Activated T-helper 9 cell treated with anti-CD3 and anti-CD28 coated beads, Interleukin-2, amount 50 U/mL, for 16 hours (primary cell): Measurements from ENCODE around the gene APOC4.
"Not testable (repeated sequence)": the region's sequence is repeated elsewhere in the genome, so short reads cannot be mapped to it uniquely, and the experiment has no call there.

ENCODE experiments used
- DNase-seq: peaks from one replicate; pipeline ENCODE4 v3.0.0-alpha.2; 2020; ENCODE audit warnings: low read depth

Gene APOC4

DNA sequence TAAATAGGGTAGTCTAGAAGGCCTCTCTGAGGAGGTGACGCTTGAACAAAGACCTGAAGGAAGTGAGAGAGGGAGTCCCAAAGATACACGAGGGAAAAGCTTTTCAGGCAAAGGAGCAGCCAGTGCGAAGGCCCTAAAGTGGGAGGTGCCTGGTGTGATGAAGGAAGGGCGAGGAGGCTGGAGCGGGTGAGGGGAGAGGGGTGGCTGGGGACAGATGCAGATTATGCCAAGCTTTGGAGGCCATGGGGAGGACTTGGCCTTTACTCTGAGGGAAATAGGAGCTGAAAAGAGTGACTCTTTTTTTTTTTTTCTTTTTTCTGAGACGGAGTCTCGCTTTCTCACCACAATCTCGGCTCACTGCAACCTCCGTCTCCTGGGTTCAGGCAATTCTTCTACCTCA is 16.1 kb downstream of the APOC4 start:
- no peak for DNase-seq

DNA sequence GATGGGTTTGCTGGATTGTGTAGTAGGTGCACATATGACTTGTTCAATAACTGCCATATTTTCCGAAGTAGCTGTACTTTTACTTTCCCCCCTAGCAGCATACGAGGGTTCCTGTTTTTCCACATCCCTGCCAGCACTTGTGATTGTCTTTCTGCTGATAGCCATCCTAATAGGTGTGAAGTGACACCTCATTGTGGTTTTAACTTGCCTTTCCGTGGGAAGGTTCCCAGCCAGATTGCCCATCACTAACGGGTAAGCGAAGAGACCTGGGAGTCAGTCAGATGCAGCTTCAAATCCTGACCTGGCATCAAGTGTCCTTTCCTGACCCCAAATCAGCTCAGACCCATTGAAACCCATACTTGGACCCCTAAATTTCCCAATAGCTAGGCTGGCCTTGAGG is 17.7 kb downstream of the APOC4 start:
- DNase-seq = no peak

DNA sequence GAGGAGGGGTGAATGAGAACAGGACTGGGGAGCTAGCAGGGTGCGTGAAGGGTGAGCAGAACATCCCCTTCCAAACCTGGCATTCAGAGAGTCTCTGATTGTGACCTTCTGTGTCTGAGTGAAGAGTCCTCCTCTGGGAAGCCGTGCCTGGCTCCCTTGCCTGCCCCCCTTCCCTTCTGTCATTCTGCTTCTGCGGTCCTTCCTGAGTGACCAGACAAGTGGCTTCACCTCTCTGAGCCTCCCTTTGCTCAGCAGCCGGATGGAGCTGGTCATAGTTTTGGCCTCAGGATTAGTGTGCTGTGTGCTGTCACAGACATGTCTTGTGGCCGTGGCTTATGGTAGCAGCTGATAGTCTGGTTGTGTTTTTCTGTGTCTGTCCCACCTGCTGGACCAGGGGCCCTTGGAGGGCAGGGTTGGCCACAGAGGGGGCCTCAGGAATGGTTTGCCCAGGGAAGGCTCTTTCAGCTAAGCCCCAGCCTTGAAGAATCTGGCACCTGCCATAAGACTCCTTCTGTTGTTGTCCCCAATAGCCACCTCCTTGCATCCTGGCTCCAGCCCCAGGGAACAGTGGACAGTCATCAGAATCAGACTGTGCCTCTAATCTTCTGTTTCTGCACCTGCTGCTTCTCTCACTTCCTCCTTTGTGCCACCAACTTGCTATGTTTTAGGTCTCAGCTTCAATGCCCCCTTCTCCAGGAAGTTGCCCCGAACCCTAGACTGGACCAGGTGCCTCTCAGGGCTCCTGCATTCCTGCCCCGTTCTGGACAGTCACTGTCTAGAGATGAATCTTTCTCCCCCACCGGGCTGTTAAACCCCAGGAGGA is 19.1 kb downstream of the APOC4 start:
- no peak for DNase-seq

DNA sequence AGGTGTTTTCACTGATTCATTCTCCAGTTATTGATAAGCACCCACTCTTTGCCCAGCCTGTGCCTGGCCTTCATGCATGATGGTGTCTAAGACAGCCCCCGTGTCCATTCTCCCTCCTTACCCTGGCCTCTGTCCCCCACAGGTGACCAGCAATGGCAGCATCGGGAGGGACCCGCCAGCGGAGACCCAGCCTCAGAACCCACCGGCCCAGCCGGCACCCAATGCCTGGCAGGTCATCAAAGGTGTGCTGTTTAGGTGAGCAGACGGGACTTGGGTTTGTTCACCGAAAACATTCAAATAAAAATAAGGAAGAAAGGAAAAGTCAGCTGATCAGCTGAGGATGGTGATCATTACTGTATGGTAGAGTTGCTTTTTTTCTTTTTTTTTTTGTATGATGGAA is 19.8 kb downstream of the APOC4 start:
- DNase-seq = no peak

DNA sequence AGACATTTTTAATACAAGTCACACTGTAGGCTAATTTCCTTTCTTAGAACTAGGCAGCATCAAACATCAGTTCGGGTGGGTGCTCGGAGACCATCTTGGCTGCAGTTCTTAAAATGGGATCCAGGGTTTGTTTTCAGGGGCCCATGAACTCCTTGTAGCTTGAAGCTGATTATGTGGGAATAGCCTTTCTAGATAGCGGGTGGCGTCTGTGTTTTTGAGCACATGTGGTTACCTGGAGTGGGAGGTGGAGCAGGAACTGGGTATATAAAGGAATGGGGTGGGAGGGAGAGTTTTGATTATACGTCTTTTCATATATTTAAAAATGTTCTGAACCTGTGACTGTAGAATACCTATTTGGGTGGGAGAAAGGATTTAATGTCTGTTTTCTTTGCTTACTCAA is 26.1 kb downstream of the APOC4 start:
- DNase-seq = no peak

DNA sequence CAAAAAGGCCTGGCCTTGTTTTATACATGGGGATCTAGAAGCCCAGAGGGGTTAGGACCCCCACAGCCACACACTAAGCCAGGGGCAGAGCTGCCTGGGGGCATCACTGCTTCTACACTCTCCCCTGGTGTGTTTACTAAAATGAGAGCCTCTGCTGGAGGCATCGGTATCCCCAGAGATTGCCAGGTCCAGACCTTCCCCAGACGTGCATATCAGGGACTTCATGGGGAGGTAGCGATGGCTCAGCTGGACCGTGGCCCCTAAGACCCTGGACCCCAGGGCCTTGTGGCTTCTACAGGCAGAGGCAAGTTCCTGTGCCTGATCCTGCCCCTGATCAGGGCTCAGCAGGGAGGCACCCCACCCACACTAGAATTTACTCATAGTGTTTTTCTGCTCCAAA is 26.6 kb downstream of the APOC4 start:
- no peak for DNase-seq

DNA sequence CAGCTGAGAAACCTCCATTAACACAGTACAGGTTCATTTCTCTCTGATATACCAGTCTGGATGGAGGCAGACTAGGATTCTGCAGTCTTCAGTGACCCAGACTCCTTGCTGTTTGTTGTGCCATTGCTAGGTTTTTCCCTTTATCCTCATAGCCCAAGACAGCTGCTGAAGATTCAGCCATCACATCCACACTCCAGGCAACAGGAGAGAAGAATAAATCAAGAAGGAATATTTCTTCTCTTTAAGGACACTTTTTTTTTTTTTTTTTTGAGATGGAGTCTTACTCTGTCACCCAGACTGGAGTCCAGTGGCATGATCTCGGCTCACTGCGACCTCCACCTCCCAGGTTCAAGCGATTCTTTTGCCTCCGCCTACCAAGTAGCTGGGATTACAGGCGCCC is 27.4 kb downstream of the APOC4 start:
- no peak for DNase-seq

DNA sequence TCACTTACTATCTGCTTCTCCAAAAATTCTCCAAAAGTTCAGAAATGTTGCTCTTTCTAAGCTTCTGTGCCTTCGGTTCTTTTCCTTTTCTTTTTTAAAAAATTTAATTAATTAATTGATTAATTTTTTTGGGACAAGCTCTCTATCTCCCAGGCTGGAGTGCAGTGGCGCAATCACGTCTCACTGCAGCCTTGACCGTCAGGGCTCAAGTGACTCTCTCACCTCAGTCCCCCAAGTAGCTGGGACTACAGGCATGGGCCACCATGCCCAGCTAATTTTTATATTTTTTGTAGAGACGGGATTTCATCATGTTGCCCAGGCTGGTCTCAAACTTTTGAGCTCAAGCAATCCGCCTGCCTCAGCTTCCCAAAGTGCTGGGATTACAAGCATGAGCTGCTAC is 29.4 kb downstream of the APOC4 start:
- not testable (repeated sequence) for DNase-seq

DNA sequence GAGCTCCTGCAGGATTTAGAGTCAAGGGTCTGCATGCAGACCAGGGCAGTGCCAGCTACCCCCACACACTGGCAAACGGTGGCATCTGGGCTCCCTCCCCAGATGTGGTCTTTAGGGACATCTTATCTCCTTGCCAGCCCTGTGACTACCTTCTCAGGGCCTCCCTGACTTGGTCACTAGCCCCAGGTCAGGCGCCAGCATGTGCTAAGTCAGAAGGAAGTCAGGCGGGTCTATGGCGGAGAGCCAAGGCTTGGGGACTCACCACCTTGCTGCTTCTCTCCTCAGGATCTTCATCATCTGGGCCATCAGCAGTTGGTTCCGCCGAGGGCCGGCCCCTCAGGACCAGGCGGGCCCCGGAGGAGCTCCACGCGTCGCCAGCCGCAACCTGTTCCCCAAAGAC is 30.8 kb downstream of the APOC4 start:
- no peak for DNase-seq

DNA sequence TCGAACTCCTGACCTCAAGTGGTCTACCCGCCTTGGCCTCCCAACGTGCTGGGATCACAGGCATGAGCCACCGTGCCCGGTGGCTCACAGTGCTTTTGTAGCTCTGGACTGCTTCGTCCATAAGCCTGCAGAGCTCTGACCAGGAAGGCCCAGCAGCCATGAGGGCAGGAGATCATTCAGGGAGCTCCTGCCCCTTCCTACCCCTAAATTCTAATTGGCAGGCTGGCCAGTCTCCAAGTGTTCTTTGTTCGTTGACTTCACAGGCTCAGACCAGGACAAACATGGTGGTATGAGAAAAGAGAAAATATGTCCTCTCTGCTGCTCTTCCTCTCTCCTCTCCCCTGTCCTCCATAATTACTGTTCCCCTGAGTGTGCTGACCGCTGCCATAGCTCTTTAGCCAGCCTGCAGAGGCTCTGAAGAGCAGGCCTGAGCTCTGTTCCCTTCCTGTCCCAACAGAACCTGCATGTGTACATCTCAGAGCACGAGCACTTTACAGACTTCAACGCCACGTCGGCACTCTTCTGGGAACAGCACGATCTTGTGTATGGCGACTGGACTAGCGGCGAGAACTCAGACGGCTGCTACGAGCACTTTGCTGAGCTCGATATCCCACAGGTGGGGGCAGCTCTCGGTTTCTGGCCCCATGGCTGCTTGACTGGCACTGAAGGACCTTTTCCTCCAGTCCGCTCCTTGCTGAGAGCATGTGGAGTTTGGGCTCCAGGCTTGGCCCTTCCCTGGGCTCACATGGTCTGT is 32.1 kb downstream of the APOC4 start:
- no peak for DNase-seq

DNA sequence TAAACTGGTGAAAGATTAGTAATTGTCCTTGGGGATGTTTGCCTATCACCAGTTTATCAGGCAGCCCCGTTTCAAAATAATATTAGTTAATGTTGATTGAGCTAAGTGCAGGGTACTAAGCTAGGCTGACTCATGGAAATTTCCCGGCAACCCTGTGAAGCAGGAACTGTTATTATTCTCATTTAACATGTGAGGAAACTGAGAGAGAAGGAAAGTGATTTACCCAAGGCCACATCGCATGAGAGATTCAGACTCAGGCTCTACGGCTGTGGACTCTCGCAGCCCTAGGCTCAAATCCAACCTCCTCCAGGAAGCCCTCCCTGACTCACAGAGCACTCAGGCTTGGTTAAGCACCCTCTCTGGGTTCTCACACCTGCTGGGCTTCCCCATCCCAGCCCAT is 32.8 kb downstream of the APOC4 start:
- DNase-seq = no peak

DNA sequence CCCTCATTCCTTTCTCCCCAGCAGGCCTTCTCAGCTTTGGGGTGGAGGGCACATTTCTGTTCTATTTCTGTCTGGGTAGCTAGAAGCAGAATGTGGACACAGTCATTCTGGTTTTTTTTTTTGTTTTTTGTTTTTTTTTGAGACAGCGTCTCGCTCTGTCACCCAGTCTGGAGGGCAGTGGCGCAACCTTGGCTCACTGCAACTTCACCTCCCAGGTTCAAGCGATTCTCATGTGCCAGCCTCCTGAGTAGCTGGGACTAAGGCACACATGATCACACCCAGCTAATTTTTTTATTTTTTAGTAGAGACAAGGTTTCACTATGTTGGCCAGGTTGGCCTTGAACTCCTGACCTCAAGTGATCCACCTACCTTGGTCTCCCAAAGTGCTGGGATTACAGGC is 33.4 kb downstream of the APOC4 start:
- no peak for DNase-seq

DNA sequence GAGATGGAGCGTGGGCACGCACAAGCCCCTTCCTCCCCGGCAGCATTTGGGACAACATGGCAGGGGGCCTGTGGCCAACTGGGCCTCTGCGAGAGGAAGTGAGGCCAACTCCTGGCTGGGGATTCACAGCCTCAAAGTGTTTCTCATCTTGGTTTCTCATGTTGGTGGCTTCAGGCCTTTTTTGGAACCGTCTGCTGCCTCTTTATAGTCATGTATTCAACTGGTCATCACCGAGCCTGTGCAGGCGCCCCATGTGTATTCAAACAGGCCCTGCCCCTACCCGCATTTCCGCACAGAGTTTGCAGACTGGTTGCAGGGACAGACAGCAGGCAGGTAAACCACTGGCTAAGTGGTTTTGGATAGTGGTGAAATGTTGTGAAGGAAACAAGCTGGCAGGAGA is 42.0 kb downstream of the APOC4 start:
- no peak for DNase-seq

DNA sequence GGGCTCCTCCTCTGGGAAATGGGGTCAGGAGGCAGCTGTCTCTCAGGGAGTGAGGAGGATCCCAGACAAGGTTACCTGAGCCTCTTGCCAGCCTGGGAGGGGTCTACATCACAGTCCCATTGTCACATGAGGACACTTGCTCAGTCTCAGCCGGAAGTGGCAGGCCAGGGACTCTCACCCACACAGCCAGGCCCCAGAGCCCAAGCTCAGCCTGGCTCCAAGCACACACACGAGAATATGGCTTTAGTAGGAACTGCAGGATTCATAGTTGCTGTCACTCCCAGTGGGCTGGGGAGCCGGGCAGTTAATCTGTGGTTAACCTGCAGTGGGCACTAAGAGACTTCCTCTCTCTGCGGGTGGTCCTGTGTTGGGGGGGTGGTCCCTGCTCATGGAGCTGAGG is 43.4 kb downstream of the APOC4 start:
- no peak for DNase-seq

DNA sequence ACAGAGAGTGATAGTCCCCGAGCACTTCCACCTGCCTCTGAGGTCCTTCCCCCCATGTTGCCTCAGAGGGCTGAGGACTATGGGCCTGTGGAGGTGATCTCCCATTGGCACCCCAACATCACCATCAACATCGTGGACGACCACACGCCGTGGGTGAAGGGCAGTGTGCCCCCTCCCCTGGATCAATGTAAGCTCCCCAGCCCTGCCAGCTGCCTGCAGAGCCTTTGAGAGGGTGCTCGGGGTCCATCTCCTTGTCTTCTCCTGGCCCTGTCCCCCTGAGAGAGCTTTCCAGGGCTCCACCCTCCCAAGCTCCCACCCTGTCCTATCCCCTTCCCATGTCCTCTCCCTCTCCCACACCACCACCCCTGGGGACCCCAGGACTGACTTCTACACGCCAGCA is 44.4 kb downstream of the APOC4 start:
- DNase-seq = no peak

DNA sequence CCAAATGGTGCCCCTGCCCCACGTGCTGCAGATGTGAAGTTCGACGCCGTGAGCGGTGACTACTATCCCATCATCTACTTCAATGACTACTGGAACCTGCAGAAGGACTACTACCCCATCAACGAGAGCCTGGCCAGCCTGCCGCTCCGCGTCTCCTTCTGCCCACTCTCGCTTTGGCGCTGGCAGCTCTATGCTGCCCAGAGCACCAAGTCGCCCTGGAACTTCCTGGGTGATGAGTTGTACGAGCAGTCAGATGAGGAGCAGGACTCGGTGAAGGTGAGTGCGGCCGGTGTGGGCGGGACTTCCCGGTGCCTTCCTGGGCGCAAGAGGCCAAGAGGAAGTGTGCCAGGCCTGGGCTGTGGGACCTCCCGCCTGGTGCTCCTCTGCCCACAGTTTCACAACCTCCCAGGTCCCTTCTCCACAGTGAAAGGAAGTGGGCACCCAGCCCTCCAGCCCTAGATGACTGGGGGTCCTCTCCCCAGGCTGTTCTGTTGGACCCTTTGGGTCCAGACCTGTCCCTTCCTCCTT is 45.2 kb downstream of the APOC4 start:
- no peak for DNase-seq

DNA sequence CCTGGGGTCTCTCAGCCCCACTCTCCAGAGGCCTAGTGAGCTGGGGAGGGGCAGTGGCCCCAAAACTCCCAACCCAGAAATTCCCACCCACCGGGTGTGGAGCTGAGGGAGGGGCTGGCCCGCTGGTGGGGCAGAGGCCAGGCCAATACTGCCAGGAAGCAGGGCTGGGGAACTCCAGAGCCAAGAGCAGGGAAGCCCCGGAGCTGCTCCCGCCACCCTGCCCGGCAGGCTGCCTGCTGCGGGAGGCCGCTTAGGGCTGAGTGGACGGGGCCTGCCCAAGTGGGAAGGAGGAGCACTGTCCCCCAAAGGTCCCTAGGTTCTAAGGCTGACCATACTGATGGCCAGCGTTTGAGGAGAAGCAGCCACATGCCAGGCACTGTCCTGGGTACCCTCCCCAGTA is 46.2 kb downstream of the APOC4 start:
- DNase-seq = no peak

DNA sequence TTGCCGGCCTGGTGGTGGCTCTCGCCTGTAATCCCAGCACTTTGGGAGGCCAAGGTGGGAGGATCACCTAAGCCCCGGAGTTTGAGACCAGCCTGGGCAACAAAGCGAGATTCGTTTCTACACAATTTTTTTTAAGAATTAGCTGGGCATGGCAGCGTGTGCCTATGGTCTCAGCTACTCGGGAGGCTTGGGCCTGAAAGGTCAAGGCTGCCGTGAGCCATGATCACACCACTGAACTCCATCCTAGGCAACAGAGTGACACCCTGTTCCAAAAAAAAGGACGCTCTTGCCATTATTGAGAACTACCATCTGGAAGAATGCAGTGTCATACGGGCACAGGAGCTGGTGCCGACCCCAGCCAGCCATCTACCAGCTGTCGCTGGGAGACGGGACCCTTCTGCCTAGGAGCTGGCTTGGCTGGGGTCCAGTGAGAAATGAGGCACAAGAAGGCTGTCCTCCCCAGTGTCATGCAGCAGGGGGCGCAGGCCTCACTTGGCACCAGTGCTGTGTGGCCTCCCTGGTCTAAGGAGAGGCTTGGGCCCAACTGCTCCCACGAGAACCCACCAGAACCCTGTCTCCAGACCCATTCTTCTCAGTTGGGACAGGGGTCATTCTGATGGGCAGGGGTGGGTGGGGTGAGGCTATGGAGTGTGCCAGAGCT is 47.0 kb downstream of the APOC4 start:
- peak; percentile 51 for DNase-seq

DNA sequence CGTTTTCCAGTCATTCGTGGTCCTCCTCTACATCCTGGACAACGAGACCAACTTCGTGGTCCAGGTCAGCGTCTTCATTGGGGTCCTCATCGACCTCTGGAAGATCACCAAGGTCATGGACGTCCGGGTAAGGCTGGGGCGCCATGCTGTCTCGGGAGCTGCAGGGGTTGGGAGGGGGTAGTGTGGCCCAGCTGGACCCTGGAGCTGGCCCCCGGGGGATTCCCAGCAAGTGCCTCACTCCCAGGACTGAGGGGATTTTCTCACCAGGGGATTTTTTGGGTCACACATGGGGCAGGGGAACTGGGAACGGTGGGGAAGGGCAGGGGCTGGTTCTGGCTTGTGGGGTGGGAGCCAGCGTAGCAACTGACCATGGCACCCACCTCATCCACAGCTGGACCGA is 48.4 kb downstream of the APOC4 start:
- DNase-seq = no peak

DNA sequence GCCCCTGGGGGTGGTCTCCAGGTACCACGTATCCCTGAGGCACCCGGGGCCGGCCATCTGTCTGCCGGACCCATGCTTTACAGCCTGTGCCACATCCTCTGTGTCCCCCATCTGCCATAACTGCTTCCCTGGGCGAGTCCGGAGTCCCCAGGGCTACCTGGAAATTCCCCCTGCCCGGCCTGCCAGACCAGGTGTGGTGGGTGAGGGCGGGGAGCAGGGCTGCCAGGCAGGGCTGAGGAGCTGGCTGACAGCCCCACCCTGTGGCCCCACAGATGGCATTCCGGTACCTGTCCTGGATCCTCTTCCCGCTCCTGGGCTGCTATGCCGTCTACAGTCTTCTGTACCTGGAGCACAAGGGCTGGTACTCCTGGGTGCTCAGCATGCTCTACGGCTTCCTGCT is 48.9 kb downstream of the APOC4 start:
- DNase-seq = no peak

DNA sequence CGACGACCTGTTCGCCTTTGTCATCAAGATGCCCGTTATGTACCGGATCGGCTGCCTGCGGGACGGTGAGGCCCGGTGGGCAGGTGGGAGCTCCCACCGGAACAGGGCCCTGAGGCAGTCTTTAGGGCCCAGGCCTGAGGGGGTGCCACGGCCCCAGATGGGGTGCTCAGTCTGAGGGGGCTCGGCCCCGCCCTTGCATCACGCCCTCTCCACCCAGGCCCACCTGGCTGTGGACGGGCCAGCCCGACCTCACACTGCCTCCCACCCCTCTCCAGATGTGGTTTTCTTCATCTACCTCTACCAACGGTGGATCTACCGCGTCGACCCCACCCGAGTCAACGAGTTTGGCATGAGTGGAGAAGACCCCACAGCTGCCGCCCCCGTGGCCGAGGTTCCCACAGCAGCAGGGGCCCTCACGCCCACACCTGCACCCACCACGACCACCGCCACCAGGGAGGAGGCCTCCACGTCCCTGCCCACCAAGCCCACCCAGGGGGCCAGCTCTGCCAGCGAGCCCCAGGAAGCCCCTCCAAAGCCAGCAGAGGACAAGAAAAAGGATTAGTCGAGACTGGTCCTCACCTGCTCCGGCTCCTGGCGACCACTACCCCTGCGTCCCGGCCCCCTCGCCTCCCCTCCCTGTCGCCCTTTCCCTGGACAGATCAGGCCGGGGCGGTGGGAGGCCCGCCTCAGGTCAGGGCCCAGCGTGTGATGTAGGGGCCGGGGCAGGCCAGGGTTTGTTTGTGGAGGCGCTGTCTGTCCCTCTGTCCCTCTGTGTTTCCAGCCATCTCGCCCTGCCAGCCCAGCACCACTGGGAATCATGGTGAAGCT is 50.5 kb downstream of the APOC4 start:
- no peak for DNase-seq

DNA sequence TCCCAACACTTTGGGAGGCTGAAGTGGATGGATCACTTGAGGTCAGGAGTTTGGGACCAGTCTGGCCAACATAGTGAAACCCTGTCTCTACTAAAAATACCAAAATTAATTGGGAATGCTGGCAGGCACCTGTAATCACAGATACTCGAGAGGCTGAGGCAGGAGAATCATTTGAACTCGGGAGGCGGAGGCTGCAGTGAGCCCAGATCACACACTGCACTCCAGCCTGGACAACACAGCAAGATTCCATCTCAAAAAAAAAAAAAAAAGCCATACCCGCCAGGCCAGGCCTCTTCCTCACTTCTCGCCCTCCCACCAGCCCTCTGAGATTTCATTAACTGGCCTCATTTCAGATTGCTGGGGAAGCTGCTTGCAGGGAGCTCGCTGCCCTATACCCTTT is 51.5 kb downstream of the APOC4 start:
- DNase-seq = no peak
